CD4-positive, alpha-beta T cell treated with Interferon alpha-2 for 1 hour (primary cell): ENCODE results near the gene MRPS22.
"Not testable (repeated sequence)": the region's sequence is repeated elsewhere in the genome, so short reads cannot be mapped to it uniquely, and the experiment has no call there.

Experiments used
- DNase-seq, 2 donors: peaks; one replicate each; pipeline ENCODE4 v3.0.0-alpha.2; 2020 to 2022

The MRPS22 gene

GRCh38 chr3:139312416-139312815 is 31.4 kb upstream of the MRPS22 start:
- no peak for DNase-seq

GRCh38 chr3:139312959-139313358 is 30.9 kb upstream of the MRPS22 start:
- no peak for DNase-seq

- no peak for DNase-seq
Observed at GRCh38 chr3:139313921-139314320, 29.9 kb upstream of the MRPS22 start.

- DNase-seq = no peak
Observed at GRCh38 chr3:139317215-139317614, 26.6 kb upstream of the MRPS22 start.

- no peak for DNase-seq
Observed at GRCh38 chr3:139317660-139318430, 26.0 kb upstream of the MRPS22 start.

- no peak for DNase-seq
Observed at GRCh38 chr3:139318431-139318816, 25.4 kb upstream of the MRPS22 start.

GRCh38 chr3:139318826-139319225 is 25.0 kb upstream of the MRPS22 start:
- no peak for DNase-seq

- DNase-seq = no peak
Observed at GRCh38 chr3:139319428-139320402, 24.1 kb upstream of the MRPS22 start.

- DNase-seq = no peak
Observed at GRCh38 chr3:139320551-139321309, 23.1 kb upstream of the MRPS22 start.

- no peak for DNase-seq
Observed at GRCh38 chr3:139322346-139322745, 21.5 kb upstream of the MRPS22 start.

GRCh38 chr3:139323146-139323545 is 20.7 kb upstream of the MRPS22 start:
- no peak for DNase-seq

- no peak for DNase-seq
Observed at GRCh38 chr3:139324456-139324855, 19.4 kb upstream of the MRPS22 start.

GRCh38 chr3:139325551-139325950 is 18.3 kb upstream of the MRPS22 start:
- DNase-seq = no peak

- no peak for DNase-seq
Observed at GRCh38 chr3:139326131-139326530, 17.7 kb upstream of the MRPS22 start.

GRCh38 chr3:139326707-139327106 is 17.1 kb upstream of the MRPS22 start:
- no peak for DNase-seq

GRCh38 chr3:139327231-139327630 is 16.6 kb upstream of the MRPS22 start:
- no peak for DNase-seq

- DNase-seq = no peak
Observed at GRCh38 chr3:139327861-139328260, 16.0 kb upstream of the MRPS22 start.

GRCh38 chr3:139328356-139328755 is 15.5 kb upstream of the MRPS22 start:
- DNase-seq = no peak

- DNase-seq = peak; percentile 80 to 87
Observed at GRCh38 chr3:139329364-139329850, 14.4 kb upstream of the MRPS22 start.

GRCh38 chr3:139332092-139332491 is 11.7 kb upstream of the MRPS22 start:
- no peak for DNase-seq

- not testable (repeated sequence) for DNase-seq
Observed at GRCh38 chr3:139334675-139335074, 9.1 kb upstream of the MRPS22 start.

GRCh38 chr3:139338405-139338804 is 5.4 kb upstream of the MRPS22 start:
- DNase-seq = no peak
